H9 (cell line): ENCODE results near the gene RTTN. TPM values are rescaled to one million over a fixed set of nuclear protein-coding genes. Genes with fewer than 3 reads are reported as not detected.

Source experiments
- DNase-seq: peaks from one replicate; pipeline ENCODE4 v3.0.0-alpha.2; 2017
- H2AFZ ChIP-seq: one replicate; pipeline ENCODE4 v1.6.1; 2013; ENCODE audit warnings: mild to moderate bottlenecking, low read length, control low read depth, moderate library complexity
- H2AK5ac ChIP-seq: 2 replicates; pipeline ENCODE4 v1.6.1; 2013; ENCODE audit warnings: low read length, control low read depth, mixed read lengths; ENCODE audit not compliant: insufficient read length
- H2BK120ac ChIP-seq: one replicate; pipeline ENCODE4 v1.6.1; 2013; ENCODE audit warnings: low read depth, mild to moderate bottlenecking, low read length, control low read depth, inconsistent platforms; ENCODE audit not compliant: poor library complexity, severe bottlenecking
- H2BK12ac ChIP-seq: 2 replicates; pipeline ENCODE4 v1.6.1; 2013; ENCODE audit warnings: low read length, control low read depth, mixed read lengths, low read depth; ENCODE audit not compliant: insufficient read length
- H2BK15ac ChIP-seq: 2 replicates; pipeline ENCODE4 v1.6.1; 2013; ENCODE audit warnings: low read depth, low read length, control low read depth
- H2BK20ac ChIP-seq: one replicate; pipeline ENCODE4 v1.6.1; 2013; ENCODE audit warnings: low read depth, mild to moderate bottlenecking, low read length, control low read depth, inconsistent platforms; ENCODE audit not compliant: poor library complexity, severe bottlenecking
- H2BK5ac ChIP-seq: 2 replicates; pipeline ENCODE4 v1.6.1; 2013; ENCODE audit warnings: low read length, control low read depth, mixed read lengths; ENCODE audit not compliant: insufficient read length
- H3K14ac ChIP-seq: 2 replicates; pipeline ENCODE4 v1.6.1; 2013; ENCODE audit warnings: low read length, control low read depth; ENCODE audit not compliant: insufficient read depth
- H3K18ac ChIP-seq: 2 replicates; pipeline ENCODE4 v1.6.1; 2013; ENCODE audit warnings: low read depth, mild to moderate bottlenecking, mixed read lengths, low read length, control low read depth; ENCODE audit not compliant: insufficient read length
- H3K23ac ChIP-seq: 2 replicates; pipeline ENCODE4 v1.6.1; 2013; ENCODE audit warnings: low read length, control low read depth, mixed read lengths, low read depth; ENCODE audit not compliant: insufficient read length
- H3K23me2 ChIP-seq: 2 replicates; pipeline ENCODE4 v1.6.1; 2013; ENCODE audit warnings: low read depth, mild to moderate bottlenecking, mixed read lengths, low read length, control low read depth; ENCODE audit not compliant: insufficient read length, poor library complexity, severe bottlenecking
- H3K27ac ChIP-seq: 2 replicates; pipeline ENCODE4 v1.5.1; 2013; ENCODE audit warnings: low read length, control low read depth, mixed read lengths, low read depth; ENCODE audit not compliant: insufficient read length
- H3K27me3 ChIP-seq: 2 replicates; pipeline ENCODE4 v1.6.1; 2013; ENCODE audit warnings: low read length, control low read depth, inconsistent platforms; ENCODE audit not compliant: insufficient read depth
- H3K4ac ChIP-seq: 2 replicates; pipeline ENCODE4 v1.6.1; 2013; ENCODE audit warnings: low read depth, mild to moderate bottlenecking, control low read depth, inconsistent platforms, low read length, moderate library complexity
- H3K4me1 ChIP-seq: 2 replicates; pipeline ENCODE4 v1.6.1; 2013; ENCODE audit warnings: low read length, control low read depth, inconsistent platforms; ENCODE audit not compliant: insufficient read depth
- H3K4me2 ChIP-seq: 2 replicates; pipeline ENCODE4 v1.6.1; 2013; ENCODE audit warnings: low read length, control low read depth, mixed read lengths; ENCODE audit not compliant: insufficient read length, insufficient read depth
- H3K56ac ChIP-seq: 2 replicates; pipeline ENCODE4 v1.6.1; 2013; ENCODE audit warnings: low read depth, mild to moderate bottlenecking, mixed read lengths, low read length, control low read depth; ENCODE audit not compliant: insufficient read length
- H3K79me1 ChIP-seq: 2 replicates; pipeline ENCODE4 v1.6.1; 2013; ENCODE audit warnings: low read depth, mild to moderate bottlenecking, moderate library complexity, low read length, control low read depth, inconsistent platforms; ENCODE audit not compliant: insufficient read depth, poor library complexity, severe bottlenecking
- H3K79me2 ChIP-seq: 2 replicates; pipeline ENCODE4 v1.6.1; 2013; ENCODE audit warnings: low read length, control low read depth, inconsistent platforms; ENCODE audit not compliant: insufficient read depth
- H3K9ac ChIP-seq: 2 replicates; pipeline ENCODE4 v1.6.1; 2013; ENCODE audit warnings: low read length, control low read depth, mixed read lengths; ENCODE audit not compliant: insufficient read length; ENCODE audit errors: extremely low read depth
- H3K9me3 ChIP-seq: one replicate; pipeline ENCODE4 v1.6.1; 2013; ENCODE audit warnings: low read depth, low read length, inconsistent platforms; ENCODE audit not compliant: control insufficient read depth
- H3T11ph ChIP-seq: one replicate; pipeline ENCODE4 v1.6.1; 2013; ENCODE audit warnings: mild to moderate bottlenecking, low read length, control low read depth, inconsistent platforms
- H4K20me1 ChIP-seq: one replicate; pipeline ENCODE4 v1.6.1; 2013; ENCODE audit not compliant: control insufficient read depth, insufficient read length, insufficient read depth
- H4K5ac ChIP-seq: 2 replicates; pipeline ENCODE4 v1.6.1; 2013; ENCODE audit warnings: low read depth, mild to moderate bottlenecking, mixed read lengths, low read length, control low read depth; ENCODE audit not compliant: insufficient read length
- H4K8ac ChIP-seq: replicated peaks from 2 replicates; pipeline ENCODE4 v1.6.1; 2013; ENCODE audit warnings: low read length, control low read depth, mixed read lengths, low read depth; ENCODE audit not compliant: insufficient read length
- H4K91ac ChIP-seq: 2 replicates; pipeline ENCODE4 v1.6.1; 2013; ENCODE audit warnings: low read depth, mild to moderate bottlenecking, moderate library complexity, mixed read lengths, low read length, control low read depth; ENCODE audit not compliant: insufficient read length
- H3K27ac Mint-ChIP-seq, 3 experiments: 2 replicates in 2 of 3; 3 replicates in 1 of 3; pipeline ENCODE4 v1.8.0; 2020 to 2021; ENCODE audit warnings: mixed read lengths in 3 of 3, mild to moderate bottlenecking in 1 of 3, moderate library complexity in 1 of 3
- H3K27me3 Mint-ChIP-seq: 2 replicates; pipeline ENCODE4 v1.8.0; 2021; ENCODE audit warnings: low read depth, mild to moderate bottlenecking, moderate library complexity, mixed read lengths
- H3K36me3 Mint-ChIP-seq, 3 experiments: 2 replicates in 2 of 3; 3 replicates in 1 of 3; pipeline ENCODE4 v1.8.0; 2020 to 2021; ENCODE audit warnings: low read depth in 3 of 3, mixed read lengths in 3 of 3; ENCODE audit not compliant: insufficient read depth in 1 of 3
- H3K4me1 Mint-ChIP-seq, 2 experiments: 2 replicates each; pipeline ENCODE4 v1.8.0; 2020; ENCODE audit warnings: mixed read lengths in 2 of 2
- H3K4me3 Mint-ChIP-seq, 2 experiments: 2 replicates in 1 of 2; 3 replicates in 1 of 2; pipeline ENCODE4 v1.8.0; 2020 to 2021; ENCODE audit warnings: mild to moderate bottlenecking in 2 of 2, mixed read lengths in 2 of 2, moderate library complexity in 1 of 2
- H3K9me3 Mint-ChIP-seq, 2 experiments: 2 replicates in 1 of 2; 3 replicates in 1 of 2; pipeline ENCODE4 v1.8.0; 2020; ENCODE audit warnings: mild to moderate bottlenecking in 2 of 2, mixed read lengths in 2 of 2, moderate library complexity in 1 of 2
- CTCF ChIP-seq: fragments of 200-600 bp; sonication (generic); conservative IDR thresholded peaks from 3 replicates; pipeline ENCODE4 v1.8.0; 2021; ENCODE audit warnings: antibody characterized with exemption, mild to moderate bottlenecking
- total RNA-seq: library from RNA; stranded (reverse); gene quantifications from 2 replicates; pipeline ENCODE4 v1.2.1, GENCODE V29; 2021

Gene RTTN
- total RNA-seq, 1 experiment from 2014 or later = 17.6 TPM

GRCh38 chr18:70069382-70069781 lies 136.1 kb downstream of the RTTN start:
- Histone ChIP-seq H3K23me2 (no peaks in the 10 kb centered on the region), H3K9ac (no peak overlapping the region), H2BK5ac (no peak overlapping the region), H2AFZ (no peak overlapping the region), H3K9me3 (no peaks in the 10 kb centered on the region), H3K14ac (no peak overlapping the region), H3K18ac (no peak overlapping the region), H3K56ac (no peak overlapping the region), H4K20me1 (no peaks in the 10 kb centered on the region), H2AK5ac (no peak overlapping the region), H2BK120ac (no peak overlapping the region), H3K4me1 (no peaks in the 10 kb centered on the region), H3K79me2 (no peaks in the 10 kb centered on the region), H3T11ph (no peak overlapping the region), H4K5ac (no peak overlapping the region), H3K23ac (no peak overlapping the region), H3K4ac (no peak overlapping the region), H4K91ac (no peak overlapping the region), H3K79me1 (no peaks in the 10 kb centered on the region), H3K4me2 (no peak overlapping the region), H2BK12ac (no peak overlapping the region), H4K8ac (no peak overlapping the region), H3K27ac (no peak overlapping the region), H2BK15ac (no peak overlapping the region), H2BK20ac (no peak overlapping the region), H3K27me3 (no peaks in the 10 kb centered on the region)
- TF ChIP-seq CTCF = no peak
- no peaks in the 10 kb centered on the region for H3K27me3 Mint-ChIP-seq
- H3K36me3 Mint-ChIP-seq = peaks cover 0 to 10% (median 0%) of the 10 kb centered on the region in 3 experiments; a peak in 1 of 7 replicates
- H3K4me1 Mint-ChIP-seq = no peaks in the 10 kb centered on the region; a peak in 1 of 4 replicates
- DNase-seq = no peak
- no peaks in the 10 kb centered on the region for H3K9me3 Mint-ChIP-seq
- H3K4me3 Mint-ChIP-seq = no peak overlapping the region
- no peak overlapping the region for H3K27ac Mint-ChIP-seq
